PC-9 (cell line): ENCODE data around the gene NPTX1. TPM values are rescaled to one million over a fixed set of nuclear protein-coding genes. Genes with fewer than 3 reads are reported as not detected.

Experiments
- BruUV-seq: library from RNA; stranded (reverse); fragments of 400-500 nt; replicated peaks from 2 replicates; lab custom pipeline; 2021; lab: Mats Ljungman, UMichigan
- CTCF ChIA-PET: fragments of 300-600 bp; sonication (Branson Sonifier 250); formaldehyde crosslinking; loops from one replicate; lab custom pipeline; 2022; ENCODE audit warnings: antibody characterized with exemption; lab: Charles Lee
- POLR2A ChIA-PET: fragments of 300-600 bp; sonication (Branson Sonifier 250); formaldehyde crosslinking; loops from one replicate; lab custom pipeline; 2022; ENCODE audit warnings: antibody characterized with exemption; ENCODE audit not compliant: unreplicated experiment; lab: Charles Lee
- DNase-seq, 2 experiments: peaks; one replicate each; pipeline versions ENCODE4 v3.0.0 to v3.0.0-alpha.2; 2015 to 2022; ENCODE audit warnings: mixed read lengths in 1 of 2
- H2AFZ ChIP-seq: fragments of 200-600 bp; sonication (generic); 2 replicates; pipeline ENCODE4 v1.8.1; 2017; ENCODE audit warnings: antibody characterized with exemption
- H3F3A ChIP-seq: fragments of 200-600 bp; sonication (generic); 2 replicates; pipeline ENCODE4 v1.8.1; 2017; ENCODE audit warnings: antibody characterized with exemption, mild to moderate bottlenecking, low read depth; ENCODE audit not compliant: insufficient read depth
- H3K27ac ChIP-seq: fragments of 200-600 bp; sonication (generic); 2 replicates; pipeline ENCODE4 v1.6.1; 2016; ENCODE audit warnings: mixed run types
- H3K27me3 ChIP-seq: fragments of 200-600 bp; sonication (generic); 2 replicates; pipeline ENCODE4 v1.6.1; 2016; ENCODE audit warnings: low read depth, mixed run types; ENCODE audit not compliant: insufficient read depth
- H3K36me3 ChIP-seq: fragments of 200-600 bp; sonication (generic); 2 replicates; pipeline ENCODE4 v1.6.1; 2016; ENCODE audit warnings: low read depth, mixed run types
- H3K4me1 ChIP-seq: fragments of 200-600 bp; sonication (generic); replicated peaks from 2 replicates; pipeline ENCODE4 v1.6.1; 2016; ENCODE audit warnings: mixed run types; ENCODE audit not compliant: insufficient read depth
- H3K4me2 ChIP-seq: fragments of 200-600 bp; sonication (generic); 2 replicates; pipeline ENCODE4 v1.6.1; 2017; ENCODE audit warnings: mixed run types
- H3K4me3 ChIP-seq: fragments of 200-600 bp; sonication (generic); 2 replicates; pipeline ENCODE4 v1.6.1; 2016; ENCODE audit warnings: mixed run types
- H3K79me2 ChIP-seq: fragments of 200-600 bp; sonication (generic); 2 replicates; pipeline ENCODE4 v1.6.1; 2017; ENCODE audit warnings: low read depth, mixed run types
- H3K9me2 ChIP-seq: fragments of 200-600 bp; sonication (generic); 2 replicates; pipeline ENCODE4 v1.8.1; 2017; ENCODE audit warnings: mild to moderate bottlenecking; ENCODE audit not compliant: insufficient read depth
- H3K9me3 ChIP-seq: fragments of 200-600 bp; sonication (generic); 2 replicates; pipeline ENCODE4 v1.8.1; 2016; ENCODE audit warnings: low read depth; ENCODE audit not compliant: insufficient read depth
- H4K20me1 ChIP-seq: fragments of 200-600 bp; sonication (generic); 2 replicates; pipeline ENCODE4 v1.8.1; 2017; ENCODE audit not compliant: insufficient read depth
- EZH2 ChIP-seq: fragments of 200-600 bp; sonication (generic); IDR thresholded peaks from 2 replicates; pipeline ENCODE4 v1.8.0; 2017; ENCODE audit warnings: antibody characterized with exemption, low read depth
- intact Hi-C: fragments of 100-400 bp; cut with micrococcal nuclease; formaldehyde crosslinking; loops from one replicate; pipeline ENCODE4 v1.10.0; 2022; ENCODE audit not compliant: unreplicated experiment
- total RNA-seq: library from RNA; stranded (reverse); gene quantifications from 2 replicates; pipeline ENCODE4 v1.2.3, GENCODE V29; 2021
- TF ChIP-seq, protein P1 (sequence below): fragments of 200-600 bp; sonication (generic); conservative IDR thresholded peaks from 2 replicates; pipeline ENCODE4 v1.6.1; 2017; ENCODE audit warnings: mixed run types, antibody characterized with exemption, mild to moderate bottlenecking, moderate library complexity

The NPTX1 gene
- total RNA-seq, 1 experiment from 2014 or later = 6.9 TPM

DNA sequence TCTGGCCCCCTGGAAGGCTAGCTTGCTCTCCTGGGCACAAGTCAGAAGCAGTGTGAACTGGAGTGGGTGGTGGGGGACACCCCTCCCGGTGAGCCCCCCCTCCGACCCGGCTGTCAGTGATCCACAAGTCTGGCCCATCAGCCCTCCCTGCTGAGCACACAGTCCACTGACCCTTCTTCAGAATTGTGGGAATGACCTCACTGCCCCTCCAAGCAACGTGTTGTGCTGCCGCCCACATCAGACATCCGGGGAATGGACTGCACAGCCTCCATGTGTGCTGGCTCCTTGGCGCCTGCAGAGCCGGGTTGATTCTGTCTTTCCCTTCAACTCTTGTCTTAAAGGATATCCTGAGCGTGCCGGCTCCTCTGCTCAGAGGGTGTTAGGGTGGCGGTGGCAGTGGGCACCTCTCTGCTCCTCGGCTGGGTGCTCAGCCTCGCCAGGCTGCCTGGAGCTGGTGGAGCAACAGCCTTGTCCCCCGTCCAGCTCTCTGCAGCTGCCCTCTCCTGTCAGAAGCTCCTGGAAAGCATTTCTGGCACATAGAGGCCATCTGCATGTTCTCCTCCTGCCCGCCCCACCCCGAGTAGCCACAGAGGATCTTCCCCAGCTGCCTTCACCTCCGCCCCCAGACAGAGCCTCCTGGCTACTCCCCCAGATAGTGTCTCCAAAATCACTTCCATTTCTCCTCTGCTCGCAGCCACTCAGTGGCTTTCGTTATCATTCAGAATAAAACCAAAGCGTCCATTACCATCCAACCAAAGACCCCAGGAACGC is 19.8 kb downstream of the NPTX1 start:
- Histone ChIP-seq H3K4me3 (no peak overlapping the region), H3K79me2 (0 out of 2 replicates have a peak, but pooled peaks cover 5% of the 10 kb centered on the region), H3K36me3 (no peaks in the 10 kb centered on the region), H3K4me1 (peaks cover 15% of the 10 kb centered on the region), H3F3A (no peaks in the 10 kb centered on the region), H2AFZ (no peak overlapping the region), H3K9me2 (no peaks in the 10 kb centered on the region), H4K20me1 (no peaks in the 10 kb centered on the region), H3K4me2 (no peak overlapping the region), H3K9me3 (no peaks in the 10 kb centered on the region), H3K27me3 (no peaks in the 10 kb centered on the region), H3K27ac (no peak overlapping the region)
- no peak for DNase-seq
- intact Hi-C loops = no loop called here
- POLR2A ChIA-PET = no interaction called here
- no TSS peak for BruUV-seq
- no peak for TF ChIP-seq EZH2
- TF ChIP-seq, protein P1, sequence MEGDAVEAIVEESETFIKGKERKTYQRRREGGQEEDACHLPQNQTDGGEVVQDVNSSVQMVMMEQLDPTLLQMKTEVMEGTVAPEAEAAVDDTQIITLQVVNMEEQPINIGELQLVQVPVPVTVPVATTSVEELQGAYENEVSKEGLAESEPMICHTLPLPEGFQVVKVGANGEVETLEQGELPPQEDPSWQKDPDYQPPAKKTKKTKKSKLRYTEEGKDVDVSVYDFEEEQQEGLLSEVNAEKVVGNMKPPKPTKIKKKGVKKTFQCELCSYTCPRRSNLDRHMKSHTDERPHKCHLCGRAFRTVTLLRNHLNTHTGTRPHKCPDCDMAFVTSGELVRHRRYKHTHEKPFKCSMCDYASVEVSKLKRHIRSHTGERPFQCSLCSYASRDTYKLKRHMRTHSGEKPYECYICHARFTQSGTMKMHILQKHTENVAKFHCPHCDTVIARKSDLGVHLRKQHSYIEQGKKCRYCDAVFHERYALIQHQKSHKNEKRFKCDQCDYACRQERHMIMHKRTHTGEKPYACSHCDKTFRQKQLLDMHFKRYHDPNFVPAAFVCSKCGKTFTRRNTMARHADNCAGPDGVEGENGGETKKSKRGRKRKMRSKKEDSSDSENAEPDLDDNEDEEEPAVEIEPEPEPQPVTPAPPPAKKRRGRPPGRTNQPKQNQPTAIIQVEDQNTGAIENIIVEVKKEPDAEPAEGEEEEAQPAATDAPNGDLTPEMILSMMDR = no peak
- CTCF ChIA-PET = no interaction called here

DNA sequence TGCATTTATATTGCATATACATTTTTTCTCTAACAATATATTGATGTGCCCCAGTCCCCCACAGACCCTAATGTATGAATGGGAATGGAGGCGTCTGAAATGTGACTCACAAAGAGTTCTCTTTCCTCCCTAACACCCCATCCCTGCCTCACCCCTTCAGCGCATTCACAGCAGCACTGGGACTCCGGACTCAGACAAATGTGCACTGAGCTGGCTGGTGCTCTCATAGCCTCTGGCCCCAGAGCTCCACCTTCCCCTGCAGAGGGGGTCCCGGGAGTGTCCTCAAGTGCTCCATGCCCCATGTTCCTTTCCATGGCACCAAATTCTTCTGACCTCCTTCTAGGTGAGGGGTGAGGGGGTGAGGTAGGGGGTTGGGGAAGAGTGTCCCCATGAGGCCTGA is 20.6 kb downstream of the NPTX1 start:
- ChIA-PET POLR2A (interaction anchor here (0.6 to 0.7 kb wide), 2 partner anchors 180 to 485 kb away, joined by 4 to 25 read pairs; no protein-coding TSS in a partner anchor), CTCF (no interaction called here)
- Histone ChIP-seq H3K79me2 (0 out of 2 replicates have a peak, but pooled peaks cover 5% of the 10 kb centered on the region), H2AFZ (no peak overlapping the region), H3K4me3 (peak overlapping the region; percentile 69), H3F3A (no peaks in the 10 kb centered on the region), H3K36me3 (no peaks in the 10 kb centered on the region), H3K27me3 (no peaks in the 10 kb centered on the region), H3K9me3 (no peaks in the 10 kb centered on the region), H3K4me2 (peak overlapping the region; percentile 84), H4K20me1 (no peaks in the 10 kb centered on the region), H3K27ac (0 out of 2 replicates have a peak overlapping the region, but pooled peaks have one; percentile 71), H3K4me1 (peaks cover 15% of the 10 kb centered on the region), H3K9me2 (no peaks in the 10 kb centered on the region)
- DNase-seq = no peak
- TF ChIP-seq, protein P1 = no peak
- no peak for TF ChIP-seq EZH2
- intact Hi-C loops = loop anchor here (1.0 kb wide), 1 partner anchor 120 kb away; no protein-coding TSS in a partner anchor
- BruUV-seq = no TSS peak

DNA sequence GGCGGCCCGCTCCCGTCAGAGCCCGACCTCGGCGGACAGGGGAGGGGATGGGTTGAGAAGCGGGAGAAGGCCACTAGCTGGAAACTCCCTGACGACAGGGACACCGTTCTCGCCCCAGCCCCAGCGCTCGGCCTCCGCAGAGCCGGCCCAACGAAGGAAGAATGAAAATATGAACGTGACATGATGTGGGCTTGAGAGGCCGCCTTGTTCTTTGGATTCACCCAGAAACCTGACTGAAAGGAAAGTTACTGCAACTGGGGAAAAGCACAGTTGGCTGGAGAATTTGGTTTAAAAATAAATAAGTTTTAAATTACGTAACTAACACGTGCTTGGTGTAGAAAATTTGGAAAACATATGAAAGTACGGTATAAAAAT is 21.1 kb downstream of the NPTX1 start:
- BruUV-seq = TSS peak; percentile 98
- Histone ChIP-seq H3F3A (no peaks in the 10 kb centered on the region), H3K9me3 (no peaks in the 10 kb centered on the region), H2AFZ (peak overlapping the region; percentile 86), H3K9me2 (no peaks in the 10 kb centered on the region), H4K20me1 (no peaks in the 10 kb centered on the region), H3K79me2 (0 out of 2 replicates have a peak, but pooled peaks cover 5% of the 10 kb centered on the region), H3K27me3 (no peaks in the 10 kb centered on the region), H3K36me3 (no peaks in the 10 kb centered on the region), H3K4me1 (peaks cover 15% of the 10 kb centered on the region), H3K4me3 (peak overlapping the region; percentile 69), H3K4me2 (peak overlapping the region; percentile 84), H3K27ac (peak overlapping the region; percentile 71)
- ChIA-PET CTCF (interaction anchor here (0.6 kb wide), 1 partner anchor 687 kb away, joined by 4 read pairs; no protein-coding TSS in a partner anchor), POLR2A (interaction anchor here (0.6 to 1.2 kb wide), 5 partner anchors 20 to 919 kb away, joined by 3 to 25 read pairs (median 6); partner anchors contain the start of gene CEP131)
- no peak for DNase-seq
- intact Hi-C loops = loop anchor here (1.0 kb wide), 1 partner anchor 120 kb away; no protein-coding TSS in a partner anchor
- TF ChIP-seq, protein P1 = no peak
- no peak for TF ChIP-seq EZH2
